Smooth muscle cell (in vitro differentiated cells): Measurements from ENCODE around the gene RETREG1. TPM values are rescaled to one million over a fixed set of nuclear protein-coding genes. Genes with fewer than 3 reads are reported as not detected.

Experiments
- DNase-seq: peaks from one replicate; lab custom pipeline; 2025; ENCODE audit not compliant: unreplicated experiment; lab: John Stamatoyannopoulos, UW
- H2AFZ ChIP-seq: fragments of 200-600 bp; sonication (generic); 2 replicates; pipeline ENCODE4 v1.6.0; 2016; ENCODE audit warnings: antibody characterized with exemption, low read depth, mild to moderate bottlenecking
- H3F3A ChIP-seq: fragments of 200-600 bp; sonication (generic); 2 replicates; pipeline ENCODE4 v1.6.0; 2017; ENCODE audit warnings: antibody characterized with exemption, low read depth
- H3K27ac ChIP-seq: fragments of 200-600 bp; sonication (generic); 2 replicates; pipeline ENCODE4 v1.5.1; 2016; ENCODE audit warnings: low read depth, mild to moderate bottlenecking
- H3K27me3 ChIP-seq: fragments of 200-600 bp; sonication (generic); 2 replicates; pipeline ENCODE4 v1.6.1; 2016; ENCODE audit warnings: low read depth, mild to moderate bottlenecking
- H3K36me3 ChIP-seq: fragments of 200-600 bp; sonication (generic); 2 replicates; pipeline ENCODE4 v1.5.1; 2016; ENCODE audit warnings: low read depth
- H3K4me1 ChIP-seq: fragments of 200-600 bp; sonication (generic); 2 replicates; pipeline ENCODE4 v1.5.1; 2016; ENCODE audit warnings: low read depth
- H3K4me2 ChIP-seq: fragments of 200-600 bp; sonication (generic); 2 replicates; pipeline ENCODE4 v1.6.0; 2016; ENCODE audit warnings: mild to moderate bottlenecking
- H3K4me3 ChIP-seq: fragments of 200-600 bp; sonication (generic); 2 replicates; pipeline ENCODE4 v1.5.1; 2016; ENCODE audit warnings: mild to moderate bottlenecking
- H3K79me2 ChIP-seq: fragments of 200-600 bp; sonication (generic); 2 replicates; pipeline ENCODE4 v1.6.0; 2016; ENCODE audit warnings: low read depth, mild to moderate bottlenecking
- H3K9ac ChIP-seq: fragments of 200-600 bp; sonication (generic); 2 replicates; pipeline ENCODE4 v1.6.0; 2016; ENCODE audit warnings: low read depth
- H3K9me3 ChIP-seq: fragments of 200-600 bp; sonication (generic); replicated peaks from 2 replicates; pipeline ENCODE4 v1.5.1; 2016; ENCODE audit warnings: low read depth
- H4K20me1 ChIP-seq: fragments of 200-600 bp; sonication (generic); 2 replicates; pipeline ENCODE4 v1.6.0; 2016; ENCODE audit warnings: low read depth
- CTCF ChIP-seq: fragments of 200-600 bp; sonication (generic); IDR thresholded peaks from 2 replicates; pipeline ENCODE4 v1.5.1; 2017; ENCODE audit warnings: borderline replicate concordance, mild to moderate bottlenecking, antibody characterized with exemption; ENCODE audit not compliant: insufficient read depth, poor library complexity, severe bottlenecking
- WGBS: methylation state at CpG from one replicate; pipeline ENCODE4 v1.1.7; 2016; ENCODE audit warnings: low lambda C conversion rate; 5-methylcytosine and 5-hydroxymethylcytosine counted together
- polyA plus RNA-seq: library from polyadenylated mRNA; unstranded; fragments of >200 nt; fragmentation: Nextera tagmentation; extraction: Ambion mirVana; gene quantifications from 2 replicates; pipeline ENCODE4 v1.2.1, GENCODE V29; 2016
- total RNA-seq: library from RNA; depleted of rRNA; stranded (reverse); fragments of >200 nt; gene quantifications from 2 replicates; pipeline ENCODE4 v1.2.3, GENCODE V29; 2014

The RETREG1 gene
- total and polyA plus RNA-seq, 2 experiments from 2014 or later, result 0.19 to 4.4 TPM

GRCh38 chr5:16559702-16560101 lies 57.1 kb downstream of the RETREG1 start:
- no peak overlapping the region for H2AFZ ChIP-seq
- 90% methylated on average over 1 of the region's 1 CpG for WGBS
- H3K4me1 ChIP-seq, result no peaks in the 10 kb centered on the region
- H3K9me3 ChIP-seq, result no peaks in the 10 kb centered on the region
- DNase-seq, result no peak
- no peaks in the 10 kb centered on the region for H3K36me3 ChIP-seq
- H3K79me2 ChIP-seq, result no peaks in the 10 kb centered on the region
- H3K4me3 ChIP-seq, result no peak overlapping the region
- H3K4me2 ChIP-seq, result no peak overlapping the region
- H3K27ac ChIP-seq, result no peak overlapping the region
- H3K9ac ChIP-seq, result no peak overlapping the region
- no peaks in the 10 kb centered on the region for H3K27me3 ChIP-seq
- no peak for TF ChIP-seq CTCF
- no peaks in the 10 kb centered on the region for H4K20me1 ChIP-seq
- H3F3A ChIP-seq, result no peaks in the 10 kb centered on the region

GRCh38 chr5:16558984-16559629 lies 57.7 kb downstream of the RETREG1 start:
- Histone ChIP-seq H3K4me3 (no peak overlapping the region), H3K9me3 (no peaks in the 10 kb centered on the region), H3K79me2 (no peaks in the 10 kb centered on the region), H3K27me3 (no peaks in the 10 kb centered on the region), H3K27ac (no peak overlapping the region), H4K20me1 (no peaks in the 10 kb centered on the region), H2AFZ (no peak overlapping the region), H3K9ac (no peak overlapping the region), H3K4me2 (no peak overlapping the region), H3F3A (no peaks in the 10 kb centered on the region), H3K4me1 (no peaks in the 10 kb centered on the region), H3K36me3 (no peaks in the 10 kb centered on the region)
- 75% methylated on average over 5 of the region's 5 CpGs for WGBS
- DNase-seq, result no peak
- no peak for TF ChIP-seq CTCF

- Histone ChIP-seq H3K4me1 (no peaks in the 10 kb centered on the region), H3K4me2 (no peak overlapping the region), H3K27ac (no peak overlapping the region), H3K36me3 (no peaks in the 10 kb centered on the region), H2AFZ (no peak overlapping the region), H4K20me1 (no peaks in the 10 kb centered on the region), H3K79me2 (no peaks in the 10 kb centered on the region), H3K9me3 (no peaks in the 10 kb centered on the region), H3K27me3 (no peaks in the 10 kb centered on the region), H3K4me3 (no peak overlapping the region), H3F3A (no peaks in the 10 kb centered on the region), H3K9ac (no peak overlapping the region)
- no peak for TF ChIP-seq CTCF
- no peak for DNase-seq
- WGBS, result 91% methylated on average over 4 of the region's 4 CpGs
Measured at GRCh38 chr5:16557477-16557876, 59.3 kb downstream of the RETREG1 start.

GRCh38 chr5:16554110-16554509 lies 62.7 kb downstream of the RETREG1 start:
- TF ChIP-seq CTCF, result no peak
- Histone ChIP-seq H3K9ac (no peak overlapping the region), H3K27ac (no peak overlapping the region), H2AFZ (no peak overlapping the region), H3F3A (no peaks in the 10 kb centered on the region), H3K4me3 (no peak overlapping the region), H3K36me3 (no peaks in the 10 kb centered on the region), H4K20me1 (no peaks in the 10 kb centered on the region), H3K4me2 (no peak overlapping the region), H3K4me1 (no peaks in the 10 kb centered on the region), H3K27me3 (no peaks in the 10 kb centered on the region), H3K79me2 (no peaks in the 10 kb centered on the region), H3K9me3 (no peaks in the 10 kb centered on the region)
- WGBS, result 92% methylated on average over 8 of the region's 8 CpGs
- no peak for DNase-seq
